NCI-H524 (cell line): ENCODE results near the gene APCDD1L.
"Not testable (repeated sequence)": the region's sequence is repeated elsewhere in the genome, so short reads cannot be mapped to it uniquely, and the experiment has no call there.

Source experiments
- DNase-seq, 2 experiments: peaks; one replicate each; lab custom pipeline; 2025; lab: John Stamatoyannopoulos, UW

Gene APCDD1L

GRCh38 chr20:58440021-58440767, 75.0 kb downstream of the APCDD1L start:
- no peak for DNase-seq

DNA sequence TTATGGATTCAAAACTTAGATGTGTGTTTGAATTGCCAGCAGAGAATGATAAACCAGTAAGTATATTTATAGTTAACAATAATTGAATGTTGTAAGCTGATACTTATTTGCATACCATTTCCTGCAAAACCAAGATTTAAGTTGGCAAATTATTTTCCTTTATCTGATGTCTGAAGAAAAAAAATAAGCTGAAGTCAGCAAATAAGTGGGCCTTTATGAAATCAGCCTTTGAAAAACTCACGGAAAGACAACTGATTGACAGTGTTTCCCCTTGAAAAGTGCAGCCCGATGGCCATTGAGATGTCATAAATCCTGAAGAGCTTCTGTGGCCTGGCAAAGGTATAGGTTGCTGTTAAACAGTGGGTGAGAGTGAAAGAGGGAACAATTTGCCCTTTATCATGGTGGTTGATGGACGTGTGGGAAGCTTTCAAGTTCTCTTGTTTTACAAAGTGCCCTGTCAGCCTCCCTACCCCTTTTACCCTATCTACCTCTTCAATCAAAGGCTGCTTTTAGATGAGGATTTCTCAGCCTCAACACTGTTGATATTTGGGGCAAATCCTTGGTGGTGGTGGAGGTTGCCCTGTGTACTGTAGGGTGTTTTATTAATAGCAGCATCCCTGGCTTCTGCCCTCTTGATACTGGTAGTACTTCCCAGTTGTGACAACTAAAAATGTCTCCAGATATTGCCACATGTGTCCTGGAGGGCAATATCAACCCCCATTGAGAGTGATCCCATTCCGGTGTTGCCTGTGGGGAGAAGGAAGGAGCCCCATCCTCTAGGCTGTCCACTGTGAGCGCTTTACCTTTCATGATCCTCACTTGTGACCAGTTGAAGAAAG, 76.0 kb downstream of the APCDD1L start:
- DNase-seq: no peak

DNA sequence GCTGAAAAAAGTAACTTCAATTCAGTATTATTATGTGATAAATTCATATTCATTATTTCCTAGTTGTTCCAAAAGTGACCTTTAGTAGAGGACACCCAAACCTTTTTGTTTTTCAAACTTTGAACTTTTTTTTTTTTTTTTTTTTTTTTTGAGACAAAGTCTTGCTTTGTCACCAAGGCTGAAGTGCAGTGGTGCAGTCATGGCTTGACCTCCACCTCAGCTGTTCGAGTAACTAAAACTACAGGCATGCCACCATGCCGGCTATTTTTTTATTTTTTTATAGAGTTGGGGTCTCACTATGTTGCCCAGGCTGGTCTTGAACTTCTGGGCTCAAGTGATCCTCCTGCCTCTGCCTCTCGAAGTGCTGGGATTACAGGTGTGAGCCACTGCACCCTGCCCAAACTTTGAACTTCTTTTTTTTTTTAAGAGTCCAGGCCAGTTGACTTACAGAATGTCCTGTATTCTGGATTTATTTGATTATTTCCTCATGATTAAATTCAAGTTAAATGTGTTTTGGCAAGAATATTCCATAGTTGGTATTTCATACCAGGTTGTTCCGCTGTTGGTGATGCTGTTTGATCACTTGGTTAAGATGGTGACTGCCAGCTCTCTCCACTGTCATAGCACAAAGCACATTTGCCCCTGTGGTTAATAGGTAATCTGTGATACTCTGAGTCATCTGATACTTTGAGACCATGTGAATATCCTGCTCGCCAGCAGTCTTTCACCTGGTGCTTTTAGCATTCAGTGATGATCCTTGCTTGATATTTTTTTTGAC, 78.1 kb downstream of the APCDD1L start:
- no peak for DNase-seq

DNA sequence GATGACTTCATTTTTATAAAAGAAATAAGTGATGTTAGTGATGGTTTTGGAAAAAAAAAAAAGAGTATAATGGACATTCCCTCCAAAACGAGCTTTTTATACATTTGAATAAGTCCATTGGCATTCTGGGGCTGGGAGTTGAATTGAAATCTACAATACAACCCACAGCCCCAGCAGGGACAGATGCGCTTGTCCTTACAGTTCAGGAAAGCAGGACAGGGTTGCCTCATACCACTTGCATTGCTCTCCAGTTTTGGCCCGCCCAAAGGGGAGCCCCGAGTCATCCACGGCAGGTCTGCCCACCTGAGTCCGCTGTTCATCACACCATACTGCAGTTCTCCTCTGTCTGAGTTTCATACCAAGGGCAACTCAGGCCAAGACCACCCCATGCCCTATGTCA, 80.0 kb downstream of the APCDD1L start:
- DNase-seq: no peak

DNA sequence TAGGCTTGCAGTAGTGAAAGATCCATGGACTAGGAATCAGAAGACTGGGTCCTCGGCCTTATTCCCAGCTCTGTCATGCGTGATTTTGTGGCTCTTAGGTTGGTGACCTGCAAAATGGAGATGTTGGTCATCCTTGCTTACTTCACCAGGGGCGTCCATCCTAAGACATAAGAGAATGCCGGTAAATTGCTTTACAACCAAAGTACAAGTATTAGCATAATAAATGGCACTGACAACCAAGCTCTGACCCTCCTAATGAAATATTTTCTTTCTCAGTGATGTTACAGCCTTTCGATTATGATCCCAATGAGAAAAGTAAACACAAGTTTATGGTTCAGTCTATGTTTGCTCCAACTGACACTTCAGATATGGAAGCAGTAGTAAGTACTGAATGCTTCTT, 80.9 kb downstream of the APCDD1L start:
- no peak for DNase-seq

DNA sequence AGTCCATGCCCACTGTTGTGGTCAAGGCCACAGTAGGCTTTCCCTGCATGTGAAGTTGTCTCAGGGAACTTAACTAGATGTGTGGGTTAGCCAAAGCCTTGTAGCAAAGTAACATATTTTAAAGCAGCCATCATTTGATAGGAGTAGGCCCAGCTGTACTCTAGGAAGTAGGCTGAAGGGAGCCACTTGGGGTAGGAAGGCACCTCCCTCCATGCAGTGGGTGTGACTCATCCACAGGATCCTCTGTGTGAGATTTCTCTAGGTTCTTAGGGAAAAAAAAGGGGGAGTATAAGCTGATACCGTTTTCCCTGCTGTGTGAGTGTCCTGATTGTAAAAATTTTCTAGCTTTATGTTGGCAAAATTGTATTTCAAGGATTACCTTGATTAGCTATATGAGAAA, 81.4 kb downstream of the APCDD1L start:
- DNase-seq: no peak

DNA sequence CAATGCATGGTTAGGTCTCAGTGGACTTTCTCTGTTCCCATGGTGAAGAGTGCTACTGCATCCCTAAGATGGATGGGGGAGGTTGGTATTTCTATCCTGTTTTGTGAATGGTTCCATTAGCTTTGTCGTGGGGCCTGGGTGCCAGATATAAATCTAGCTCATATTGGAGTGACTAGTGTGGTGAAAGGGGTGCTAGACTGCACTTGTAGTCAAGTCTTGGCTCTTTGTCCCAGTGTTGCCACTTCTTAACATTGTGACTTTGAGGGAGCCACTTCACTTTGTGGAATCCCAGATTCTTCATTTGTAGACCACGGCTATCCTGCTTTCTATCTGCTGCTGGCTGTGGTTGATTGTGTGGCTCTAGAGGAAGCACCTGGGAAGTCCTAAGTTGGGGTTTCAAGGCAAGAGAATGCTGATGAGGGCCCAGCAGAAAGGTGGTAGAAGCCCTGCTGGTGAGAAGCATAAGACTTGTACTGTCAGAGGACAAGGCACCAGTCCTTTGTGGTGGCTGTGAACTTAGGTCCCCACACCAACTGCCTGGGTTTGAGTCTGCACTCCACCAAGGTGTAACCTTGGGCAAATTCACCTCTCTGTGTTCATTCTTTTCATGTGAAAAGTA, 82.1 kb downstream of the APCDD1L start:
- DNase-seq: no peak

GRCh38 chr20:58432186-58432954, 82.8 kb downstream of the APCDD1L start:
- DNase-seq: no peak

DNA sequence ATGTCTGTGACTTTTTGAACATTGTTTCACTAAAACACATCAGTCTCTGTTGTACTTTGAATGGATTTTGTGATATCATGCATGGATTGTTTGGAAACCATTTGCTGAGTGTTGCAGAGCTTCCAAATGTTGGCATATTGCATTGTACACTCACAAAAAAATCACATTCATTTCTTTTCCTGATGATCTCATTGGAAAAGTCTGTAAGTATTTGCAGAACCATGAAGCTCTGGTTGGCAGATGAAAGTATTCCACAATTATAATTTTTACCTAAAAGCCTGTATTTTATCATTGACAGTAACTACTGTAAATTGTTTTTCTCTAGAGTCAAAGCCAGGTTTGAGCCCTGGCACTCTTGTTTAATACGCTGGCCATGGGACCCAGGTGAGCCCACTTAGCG, 84.1 kb downstream of the APCDD1L start:
- no peak for DNase-seq

DNA sequence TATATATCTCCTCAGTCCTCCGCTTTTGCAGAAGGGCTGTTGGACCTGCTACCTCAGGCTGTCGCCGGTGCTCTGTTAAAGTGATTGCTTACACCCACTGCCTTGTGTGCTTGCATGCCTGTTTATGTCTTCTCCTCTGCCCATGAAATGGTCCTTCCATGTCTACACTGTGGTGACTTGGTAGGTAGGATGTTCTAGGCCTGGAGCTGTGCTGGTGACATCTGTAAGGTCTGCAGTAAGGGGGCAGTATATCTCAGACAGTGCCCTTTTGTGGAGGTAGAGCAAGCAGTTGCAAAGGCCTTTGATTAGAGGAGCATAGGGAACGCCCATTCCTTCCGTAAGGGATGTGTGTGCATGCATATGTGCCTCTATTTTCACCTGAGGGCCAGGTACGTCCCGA, 85.9 kb downstream of the APCDD1L start:
- DNase-seq: no peak

DNA sequence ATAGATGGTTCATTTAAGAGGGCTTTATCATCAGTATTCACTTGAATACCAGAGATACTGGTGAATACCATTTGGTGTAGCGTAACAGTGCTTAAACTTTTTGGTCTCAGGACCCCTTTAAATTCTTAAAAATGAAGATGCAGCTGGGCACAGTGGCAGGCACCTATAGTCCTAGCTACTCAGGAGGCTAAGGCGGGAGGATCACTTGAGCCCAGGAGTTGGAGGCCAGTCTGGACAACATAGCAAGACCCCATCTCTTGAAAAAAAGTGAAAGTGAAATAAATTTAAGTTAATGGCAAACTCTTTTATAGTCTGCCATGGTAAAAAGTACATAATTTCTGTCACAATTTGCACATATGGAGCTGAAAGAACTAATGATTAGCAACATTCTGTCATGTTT, 86.8 kb downstream of the APCDD1L start:
- DNase-seq: no peak

DNA sequence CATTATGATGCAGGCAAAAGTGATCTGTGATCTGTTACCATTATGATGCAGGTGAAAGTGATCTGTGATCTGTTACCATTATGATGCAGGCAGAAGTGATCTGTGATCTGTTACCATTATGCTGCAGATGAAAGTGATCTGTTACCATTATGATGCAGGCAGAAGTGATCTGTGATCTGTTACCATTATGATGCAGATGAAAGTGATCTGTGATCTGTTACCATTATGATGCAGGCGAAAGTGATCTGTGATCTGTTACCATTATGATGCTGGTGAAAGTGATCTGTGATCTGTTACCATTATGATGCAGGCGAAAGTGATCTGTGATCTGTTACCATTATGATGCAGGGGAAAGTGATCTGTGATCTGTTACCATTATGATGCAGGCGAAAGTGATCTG, 87.6 kb downstream of the APCDD1L start:
- DNase-seq: not testable (repeated sequence)

DNA sequence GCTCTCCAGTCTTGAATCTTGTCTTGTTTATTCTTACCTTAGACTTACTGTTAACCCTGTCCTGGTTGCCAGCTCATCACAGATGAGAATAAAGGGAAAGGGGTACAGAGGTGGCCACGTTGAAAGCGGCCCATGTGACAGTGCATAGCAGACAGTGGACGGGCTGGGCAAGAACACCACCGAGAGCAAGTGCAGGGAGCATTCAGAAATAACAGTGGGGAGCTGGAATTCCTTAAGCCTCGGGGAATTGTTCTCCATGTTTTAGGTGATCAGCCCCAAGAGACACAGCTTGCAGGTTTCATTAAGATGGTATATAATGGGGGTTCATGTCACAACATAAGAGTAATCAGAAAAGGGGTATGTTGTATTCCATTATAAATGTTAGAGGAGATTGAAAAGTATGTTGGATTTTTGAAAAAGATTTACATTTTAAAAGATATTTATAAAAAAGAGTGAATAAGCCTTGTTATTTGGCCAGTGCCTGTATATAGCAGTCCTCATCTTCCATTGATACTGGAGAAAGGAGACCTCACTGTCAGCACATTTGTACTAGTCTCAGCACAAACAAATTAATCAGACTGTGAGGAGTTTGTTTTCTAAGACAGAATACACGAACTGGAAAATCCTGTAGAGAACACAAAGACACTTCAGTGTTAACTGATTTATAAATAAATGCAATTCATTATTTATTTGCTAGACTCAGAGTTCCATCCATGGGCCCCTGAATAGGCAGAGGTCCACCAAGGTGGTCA, 90.8 kb downstream of the APCDD1L start:
- DNase-seq: no peak

DNA sequence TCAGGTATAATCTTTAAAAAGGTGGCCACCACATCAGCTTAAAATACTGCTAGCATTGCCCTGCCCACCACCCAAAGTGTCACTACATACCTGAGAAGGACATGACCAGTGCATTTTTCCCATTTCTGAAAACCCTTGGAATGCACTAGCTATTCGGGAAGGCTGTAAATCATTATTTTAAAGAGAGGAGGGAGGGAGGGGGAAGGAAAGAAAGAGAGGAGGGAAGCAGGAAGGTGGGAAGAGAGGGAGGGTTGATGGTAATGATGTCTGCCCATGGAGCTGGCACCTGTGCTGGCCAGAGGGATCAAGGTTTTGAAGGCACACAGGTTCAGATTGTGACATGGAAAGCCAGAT, 93.7 kb downstream of the APCDD1L start:
- DNase-seq: no peak

DNA sequence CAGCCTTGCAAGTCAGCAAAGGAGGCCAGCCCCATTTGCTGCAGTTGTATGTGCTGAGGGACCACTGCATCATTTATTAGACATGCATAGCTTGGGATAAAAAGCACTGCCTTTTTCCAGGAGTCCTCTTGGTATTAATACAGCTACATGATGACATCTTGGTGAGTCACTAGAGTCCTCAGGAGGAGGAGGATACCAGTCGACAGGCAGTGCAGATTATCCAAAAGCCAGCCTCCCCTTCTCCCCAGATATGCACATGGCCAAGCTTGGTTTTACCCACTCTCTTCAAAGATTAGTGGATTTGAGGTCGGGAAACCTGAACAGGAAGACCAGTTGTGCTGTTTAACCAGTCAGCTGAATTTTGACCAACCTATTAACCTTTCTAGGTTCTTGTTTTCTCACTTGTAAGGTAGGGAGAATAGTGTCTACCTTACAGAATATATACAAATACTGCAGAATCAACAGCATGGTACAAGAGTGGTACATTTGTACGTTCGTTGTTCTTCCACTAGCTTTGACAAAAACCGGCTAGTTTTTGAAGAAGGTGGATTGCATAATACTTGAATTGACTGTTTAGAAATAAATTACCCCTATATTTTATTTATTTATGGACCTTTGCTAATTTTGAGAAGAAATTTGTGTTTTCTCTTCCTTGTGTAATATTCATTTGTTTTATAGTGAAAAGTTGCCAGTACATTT, 94.3 kb downstream of the APCDD1L start:
- no peak for DNase-seq

GRCh38 chr20:58418949-58419748, 96.0 kb downstream of the APCDD1L start:
- no peak for DNase-seq

DNA sequence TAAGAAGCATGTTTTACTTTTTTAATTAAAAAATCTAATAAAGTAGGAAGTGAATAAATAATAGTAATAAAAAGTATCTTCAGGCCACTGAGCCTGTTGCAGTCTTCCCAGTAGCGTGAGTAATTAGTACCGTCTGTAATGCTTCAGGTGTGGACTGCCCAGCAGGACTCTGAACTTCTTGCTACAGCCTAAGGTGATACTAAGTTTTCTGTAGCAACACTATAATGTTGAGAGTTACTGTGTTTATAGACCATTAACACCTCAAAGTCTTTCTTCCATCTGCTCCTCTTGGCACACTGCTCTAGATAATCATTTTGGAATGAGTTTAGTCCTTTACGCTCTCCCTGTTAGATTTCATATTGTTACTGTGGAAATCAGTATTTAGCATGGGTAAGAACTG, 97.8 kb downstream of the APCDD1L start:
- DNase-seq: no peak

DNA sequence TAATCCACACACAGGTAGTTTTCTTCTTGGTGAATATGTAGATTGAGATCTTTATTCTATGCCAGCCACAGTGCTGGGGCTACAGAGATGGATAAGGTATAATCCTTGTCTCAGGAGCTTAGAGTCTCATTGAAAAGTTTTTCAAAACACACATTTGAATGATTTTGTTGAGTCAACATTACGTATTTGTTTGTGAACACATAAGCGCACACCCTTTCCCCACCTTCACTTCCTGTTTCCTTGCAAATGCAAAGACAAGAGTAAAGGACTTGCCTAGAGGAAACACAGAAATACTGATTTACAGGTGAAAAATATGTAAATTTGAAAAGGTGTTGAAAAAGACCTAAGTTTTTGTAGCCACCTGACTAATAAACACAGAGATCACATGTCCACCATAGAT, 98.4 kb downstream of the APCDD1L start:
- DNase-seq: no peak

DNA sequence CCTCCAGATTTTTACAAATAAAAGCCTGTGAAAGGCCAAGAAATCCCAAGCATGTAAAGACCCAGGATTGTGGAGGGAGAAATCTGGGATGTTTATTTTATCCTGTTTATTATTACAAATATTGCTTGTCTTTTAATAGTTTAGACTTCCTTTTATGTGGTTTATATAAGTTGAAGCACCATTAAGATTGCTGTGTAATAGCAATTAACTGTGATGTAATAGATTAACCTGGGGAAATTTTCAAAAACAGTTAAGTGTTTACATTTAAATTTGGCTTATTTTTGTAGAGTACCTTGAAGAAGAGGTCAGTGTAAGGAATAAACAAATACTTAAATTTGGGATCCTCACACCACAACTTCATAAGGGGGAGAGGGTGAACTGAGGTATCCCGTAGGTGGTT, 99.1 kb downstream of the APCDD1L start:
- DNase-seq: no peak
